HG03139 (cell line): ENCODE data around the gene SMC6.

Experiments used
- ATAC-seq: cut with Tn5 transposase; IDR thresholded peaks from one replicate; pipeline ENCODE4 v1.9.1; 2021; ENCODE audit not compliant: unreplicated experiment

Gene SMC6, protein sequence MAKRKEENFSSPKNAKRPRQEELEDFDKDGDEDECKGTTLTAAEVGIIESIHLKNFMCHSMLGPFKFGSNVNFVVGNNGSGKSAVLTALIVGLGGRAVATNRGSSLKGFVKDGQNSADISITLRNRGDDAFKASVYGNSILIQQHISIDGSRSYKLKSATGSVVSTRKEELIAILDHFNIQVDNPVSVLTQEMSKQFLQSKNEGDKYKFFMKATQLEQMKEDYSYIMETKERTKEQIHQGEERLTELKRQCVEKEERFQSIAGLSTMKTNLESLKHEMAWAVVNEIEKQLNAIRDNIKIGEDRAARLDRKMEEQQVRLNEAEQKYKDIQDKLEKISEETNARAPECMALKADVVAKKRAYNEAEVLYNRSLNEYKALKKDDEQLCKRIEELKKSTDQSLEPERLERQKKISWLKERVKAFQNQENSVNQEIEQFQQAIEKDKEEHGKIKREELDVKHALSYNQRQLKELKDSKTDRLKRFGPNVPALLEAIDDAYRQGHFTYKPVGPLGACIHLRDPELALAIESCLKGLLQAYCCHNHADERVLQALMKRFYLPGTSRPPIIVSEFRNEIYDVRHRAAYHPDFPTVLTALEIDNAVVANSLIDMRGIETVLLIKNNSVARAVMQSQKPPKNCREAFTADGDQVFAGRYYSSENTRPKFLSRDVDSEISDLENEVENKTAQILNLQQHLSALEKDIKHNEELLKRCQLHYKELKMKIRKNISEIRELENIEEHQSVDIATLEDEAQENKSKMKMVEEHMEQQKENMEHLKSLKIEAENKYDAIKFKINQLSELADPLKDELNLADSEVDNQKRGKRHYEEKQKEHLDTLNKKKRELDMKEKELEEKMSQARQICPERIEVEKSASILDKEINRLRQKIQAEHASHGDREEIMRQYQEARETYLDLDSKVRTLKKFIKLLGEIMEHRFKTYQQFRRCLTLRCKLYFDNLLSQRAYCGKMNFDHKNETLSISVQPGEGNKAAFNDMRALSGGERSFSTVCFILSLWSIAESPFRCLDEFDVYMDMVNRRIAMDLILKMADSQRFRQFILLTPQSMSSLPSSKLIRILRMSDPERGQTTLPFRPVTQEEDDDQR

DNA sequence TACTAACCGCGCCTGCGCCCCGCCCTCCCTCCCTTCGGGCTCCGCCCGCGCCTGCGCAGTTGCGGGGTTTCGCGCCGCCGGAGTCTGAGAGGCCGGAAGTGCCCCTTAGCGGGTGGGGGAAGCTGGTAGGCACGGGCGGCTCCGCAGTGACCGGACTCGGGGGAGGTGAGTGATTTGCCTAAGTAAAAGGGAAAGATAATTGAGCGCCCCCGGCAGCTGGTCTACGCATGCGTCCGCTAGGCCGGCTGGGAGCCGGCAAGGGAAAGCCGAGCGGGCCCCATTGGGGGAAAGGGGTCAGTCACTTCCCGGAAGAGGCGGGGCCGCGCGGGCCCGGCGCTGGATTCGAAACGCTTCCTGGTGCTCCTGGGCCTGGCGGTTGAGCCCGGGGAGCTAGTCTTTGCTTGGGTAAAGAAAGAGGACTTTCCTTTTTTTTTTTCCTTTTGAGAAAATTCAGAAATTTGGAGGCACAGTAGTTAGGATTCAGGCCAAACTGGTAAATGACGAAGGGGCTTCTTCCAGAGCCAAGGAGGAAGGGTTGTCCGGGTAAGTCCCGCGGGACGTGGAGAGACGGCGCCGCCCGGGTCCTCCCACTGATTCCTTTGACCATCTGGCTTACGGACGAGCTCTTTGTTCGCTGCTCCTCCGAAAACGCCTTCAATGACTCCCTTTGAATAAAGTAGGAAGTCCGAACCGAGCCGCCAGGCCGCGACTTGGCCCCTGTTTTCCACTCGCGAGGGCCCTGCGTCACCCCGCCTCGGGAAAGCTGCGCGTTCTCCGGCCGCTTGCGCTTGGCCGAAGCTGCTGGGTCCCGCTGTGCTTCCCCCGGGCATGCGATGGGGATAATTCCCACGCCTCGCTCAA, at the start of gene SMC6, which contains the start of gene GEN1:
TSS of gene SMC6 (minus strand) at position 8 of the 861 bp plus-strand sequence. CDS start 7,864 bp downstream, outside the sequence.
TSS of gene GEN1 (plus strand) at position 336 of the 861 bp plus-strand sequence. CDS start 5,806 bp downstream, outside the sequence.
- ATAC-seq: peak; percentile 71

DNA sequence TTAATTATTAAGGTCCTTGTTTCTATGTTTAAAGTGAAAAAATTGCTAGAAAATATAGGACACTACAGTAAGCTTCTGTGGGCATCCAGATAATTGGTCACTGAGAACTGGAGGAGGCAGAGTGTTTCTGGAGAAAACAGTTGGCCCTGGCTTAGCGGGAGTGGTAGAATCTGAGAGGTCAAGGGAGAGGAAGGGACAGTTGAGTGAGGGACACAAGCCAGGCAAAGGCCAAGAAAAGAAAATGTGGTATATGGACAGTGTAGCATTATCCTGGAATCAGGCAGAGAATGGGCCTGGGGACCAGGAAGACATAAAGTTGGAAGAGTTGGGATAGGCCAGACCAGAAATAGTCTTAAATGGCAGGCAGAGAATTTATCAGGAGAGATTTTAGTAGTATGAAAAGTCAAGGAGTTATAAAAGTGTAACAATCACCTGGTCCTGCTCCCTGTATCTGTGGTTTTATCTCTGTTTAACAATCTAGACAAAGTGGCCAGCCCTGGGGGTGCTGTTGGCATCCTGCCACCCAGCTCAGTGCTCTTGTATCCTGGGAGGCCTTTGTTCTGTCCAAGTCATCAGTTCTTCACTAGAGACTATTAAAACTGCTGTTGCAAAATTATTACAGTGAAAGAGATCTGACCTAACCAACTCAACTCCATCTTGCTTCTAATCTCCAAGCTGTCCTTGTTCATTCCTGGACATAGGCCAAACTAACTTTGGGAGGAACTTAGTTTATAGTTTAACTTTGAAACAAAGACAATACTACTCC, 47.3 kb upstream of the SMC6 start:
- ATAC-seq: no peak

DNA sequence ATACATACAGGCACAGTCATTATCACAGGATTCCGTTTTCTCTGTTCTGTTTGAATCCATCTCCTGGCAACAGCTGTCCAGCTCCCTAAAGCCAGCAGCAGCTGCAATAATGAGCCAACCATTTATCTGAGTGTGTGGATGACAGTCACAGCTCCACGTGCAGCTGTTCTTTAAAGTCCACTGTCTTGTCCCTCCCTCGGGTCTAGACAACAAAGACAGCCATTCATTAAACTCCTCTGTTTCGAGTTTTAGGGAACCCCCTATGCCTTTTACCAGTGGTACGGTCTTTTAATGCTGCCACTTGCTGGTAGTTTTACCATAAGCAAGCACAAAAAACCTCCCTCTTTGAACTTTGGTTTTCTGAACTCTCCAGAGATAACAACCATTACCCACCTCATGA, 46.6 kb upstream of the SMC6 start:
- no peak for ATAC-seq

DNA sequence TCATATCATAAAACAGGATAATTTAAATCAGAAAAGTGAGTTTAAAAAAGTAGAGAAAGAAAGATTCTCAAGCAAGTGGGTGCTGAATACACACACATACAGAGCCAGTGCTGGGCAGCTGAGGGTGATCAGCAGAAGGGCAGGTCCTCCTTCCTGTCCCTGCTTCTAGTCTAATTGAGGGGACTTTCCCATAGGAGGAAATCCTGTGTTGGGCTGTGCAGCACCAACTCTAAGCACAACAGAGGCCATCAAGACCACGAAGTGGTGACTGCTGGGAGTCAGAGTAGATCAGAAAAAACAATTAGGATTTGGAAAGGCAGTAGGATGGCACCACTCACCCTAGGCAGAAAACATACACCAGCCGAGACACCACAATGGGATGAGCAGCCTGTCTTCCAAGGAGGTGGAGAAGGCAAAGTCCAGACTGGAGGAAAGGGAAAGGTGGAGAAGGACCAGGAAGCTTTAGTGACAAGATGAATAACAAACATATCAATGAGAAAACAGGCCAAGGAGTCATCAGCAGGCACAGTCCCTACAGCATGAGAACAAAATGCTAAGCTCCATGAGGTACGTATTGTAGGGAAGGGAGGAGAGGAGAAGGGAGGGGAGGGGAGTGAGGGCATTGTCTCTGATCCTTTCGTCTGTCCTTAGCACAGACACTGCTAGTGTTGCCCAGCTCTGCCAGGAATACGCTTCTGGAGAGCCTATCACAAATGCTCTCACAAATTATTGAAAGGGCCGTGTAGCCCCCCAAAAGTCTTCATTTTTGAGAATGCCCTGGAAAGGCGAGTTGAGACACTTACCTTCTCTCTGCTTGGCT, 45.9 kb upstream of the SMC6 start:
- ATAC-seq: no peak

DNA sequence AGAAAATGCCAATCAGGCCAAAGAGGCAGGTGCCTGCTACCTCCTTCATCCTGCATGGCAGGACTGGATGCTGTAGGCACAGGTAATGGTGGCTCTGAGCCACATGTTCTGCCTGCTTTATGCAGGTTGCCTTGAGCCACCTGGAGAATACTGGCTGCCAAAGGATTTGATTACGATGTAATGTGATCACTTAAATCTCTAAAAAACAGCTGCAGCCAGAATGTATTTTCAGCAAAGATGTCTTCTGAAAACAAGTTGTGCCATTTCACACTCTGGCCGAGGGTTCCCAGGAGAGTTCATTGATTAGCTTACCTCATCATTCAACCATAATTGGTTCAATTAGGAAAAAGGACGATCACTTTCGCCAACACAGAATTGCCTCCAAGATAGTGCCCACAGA, 44.7 kb upstream of the SMC6 start:
- ATAC-seq: no peak

DNA sequence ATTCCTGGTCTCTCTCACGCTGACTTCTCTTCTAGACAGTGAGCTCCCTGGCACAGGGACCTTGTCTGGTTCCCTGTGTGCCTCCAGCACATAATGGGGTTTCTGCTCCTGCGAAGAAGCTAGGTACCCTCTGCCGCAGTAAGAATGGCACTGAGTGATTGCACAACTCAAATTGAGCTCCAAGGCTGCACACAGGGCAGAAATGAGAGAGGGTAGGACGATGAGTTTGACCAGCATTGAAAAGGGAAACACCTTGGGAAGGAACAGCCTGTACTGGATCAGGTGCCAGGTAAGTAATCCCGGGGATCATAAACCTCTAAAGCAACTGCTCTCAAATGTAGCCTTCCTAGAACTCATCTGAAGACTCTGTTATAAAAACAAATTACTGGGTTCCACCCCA, 41.7 kb upstream of the SMC6 start:
- no peak for ATAC-seq

DNA sequence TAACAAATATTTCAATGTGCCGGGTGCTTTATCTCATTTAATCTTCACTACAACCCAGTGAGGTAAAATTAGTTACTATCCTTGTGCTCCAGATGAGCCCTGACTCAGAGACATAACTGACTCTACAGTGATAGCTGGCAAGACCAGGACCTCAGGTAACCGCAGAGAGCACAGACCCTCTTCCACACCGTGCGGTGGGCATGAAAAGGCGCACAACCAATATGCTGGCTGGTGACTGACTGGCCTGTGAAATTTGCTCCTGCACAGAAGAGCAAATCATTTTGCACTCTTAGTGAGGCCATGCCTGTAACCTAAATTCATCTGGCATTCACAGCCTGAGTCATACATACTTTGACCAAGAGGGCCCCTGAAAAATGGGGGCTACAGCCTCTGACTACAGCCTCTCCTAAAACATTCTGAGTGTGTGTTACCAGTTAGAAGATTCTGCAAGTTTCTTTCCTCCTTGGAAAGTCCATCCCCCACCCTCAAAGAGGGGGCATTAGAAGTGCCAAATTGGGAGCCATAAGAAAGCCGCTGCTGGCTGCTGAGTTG, 40.3 kb upstream of the SMC6 start:
- ATAC-seq: no peak

DNA sequence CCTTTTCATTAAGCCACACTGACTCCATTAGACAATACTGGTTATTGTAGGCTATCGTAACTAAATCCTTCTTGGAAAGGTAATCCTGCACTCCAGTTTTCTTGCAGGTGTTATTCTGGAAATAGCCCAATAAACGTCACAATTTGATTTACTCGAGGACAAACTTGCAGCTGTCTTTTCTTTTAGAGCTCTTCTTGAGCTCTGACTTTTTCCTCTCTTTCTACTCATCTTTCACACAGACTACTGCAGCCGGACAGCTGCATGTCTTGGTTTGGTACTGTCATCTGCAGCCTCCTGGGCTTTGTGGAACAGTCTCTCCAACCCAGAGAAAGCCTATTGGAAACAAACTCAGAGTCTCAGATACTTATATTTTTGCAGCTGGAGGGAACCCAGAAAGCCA, 39.7 kb upstream of the SMC6 start:
- ATAC-seq: no peak

DNA sequence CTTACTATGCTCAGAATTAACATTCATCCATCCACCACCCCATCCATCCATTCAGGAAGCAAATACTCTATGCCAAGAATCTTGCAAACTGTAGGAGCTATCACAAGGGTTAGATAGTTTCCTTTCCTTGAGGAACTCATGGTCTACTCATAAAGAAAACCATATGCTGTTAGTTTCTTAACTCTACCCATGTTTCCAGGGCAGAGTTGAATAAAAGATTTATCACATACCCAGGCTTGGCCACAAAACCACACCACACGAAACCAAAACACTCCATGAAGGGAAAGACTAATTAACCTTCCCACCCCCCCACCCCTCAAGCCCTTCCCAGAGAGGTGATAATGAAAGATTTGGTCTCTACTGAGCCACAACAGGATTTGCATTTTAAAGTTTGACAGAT, 38.9 kb upstream of the SMC6 start:
- ATAC-seq: peak; percentile 55

DNA sequence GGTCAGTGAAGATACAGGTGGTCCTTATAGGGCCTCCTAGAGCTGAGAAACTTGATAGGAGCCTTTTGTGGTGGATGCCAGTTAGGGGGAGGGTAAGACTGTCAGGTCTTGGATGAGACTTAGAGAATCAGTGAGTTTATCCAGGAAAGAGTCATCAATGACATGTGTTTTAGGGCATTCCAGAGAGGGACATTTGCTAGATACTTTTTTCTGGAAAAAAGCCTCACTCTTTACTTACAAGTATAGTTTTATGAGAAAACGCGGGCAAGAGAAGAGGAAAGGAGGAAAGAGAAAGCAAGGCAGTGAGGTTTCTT, 38.2 kb upstream of the SMC6 start:
- ATAC-seq: no peak

DNA sequence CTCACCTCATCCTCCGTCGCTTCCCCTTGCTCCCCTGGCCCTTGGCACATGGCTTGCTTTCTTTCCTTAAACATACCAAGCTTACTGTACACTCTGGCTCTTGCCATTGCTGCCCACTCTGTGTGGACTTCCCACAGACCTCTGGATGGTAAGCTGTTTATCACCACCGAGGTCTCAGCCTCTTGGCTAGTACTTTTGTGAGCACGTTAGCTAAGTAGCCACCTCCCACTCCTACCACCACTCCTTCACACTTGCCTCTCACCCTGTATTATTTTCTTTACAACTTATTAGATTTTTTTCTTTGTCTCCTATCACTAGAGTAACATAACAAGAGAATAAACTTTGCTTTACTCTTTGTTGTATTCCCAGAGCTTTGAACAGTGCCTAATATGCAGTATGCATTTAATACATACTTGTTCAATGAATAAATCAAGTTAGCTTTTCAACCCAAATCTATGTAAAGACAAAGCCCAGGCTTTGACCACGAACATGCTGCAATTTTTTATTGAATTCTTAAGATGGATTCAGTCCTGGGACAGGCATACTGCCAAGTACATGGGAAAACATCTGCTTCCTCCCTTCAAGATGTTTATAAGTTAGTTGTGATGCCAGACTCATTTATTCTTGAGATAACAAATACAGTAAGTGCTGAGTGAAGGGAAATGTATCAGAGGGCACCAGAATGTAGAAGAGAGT, 37.7 kb upstream of the SMC6 start:
- ATAC-seq: no peak

DNA sequence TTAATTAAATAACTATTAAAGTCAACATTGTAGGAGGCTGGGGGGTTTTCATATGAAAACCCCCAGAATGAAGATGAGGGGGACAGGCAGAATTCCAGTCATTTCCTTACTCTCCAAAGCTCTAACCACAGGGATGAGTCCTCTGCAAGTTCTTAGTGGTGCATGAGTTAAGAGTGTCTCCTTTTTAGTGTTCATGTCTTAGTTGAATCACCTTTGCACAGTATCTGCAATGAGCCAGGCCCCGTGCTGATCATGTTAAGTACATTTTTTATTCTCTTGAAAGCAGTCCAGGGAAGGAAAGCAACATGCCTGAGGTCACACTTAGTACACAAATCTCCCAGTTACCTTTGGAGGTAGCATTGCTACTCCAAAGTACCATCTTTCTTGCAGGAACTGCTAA, 36.9 kb upstream of the SMC6 start:
- no peak for ATAC-seq

DNA sequence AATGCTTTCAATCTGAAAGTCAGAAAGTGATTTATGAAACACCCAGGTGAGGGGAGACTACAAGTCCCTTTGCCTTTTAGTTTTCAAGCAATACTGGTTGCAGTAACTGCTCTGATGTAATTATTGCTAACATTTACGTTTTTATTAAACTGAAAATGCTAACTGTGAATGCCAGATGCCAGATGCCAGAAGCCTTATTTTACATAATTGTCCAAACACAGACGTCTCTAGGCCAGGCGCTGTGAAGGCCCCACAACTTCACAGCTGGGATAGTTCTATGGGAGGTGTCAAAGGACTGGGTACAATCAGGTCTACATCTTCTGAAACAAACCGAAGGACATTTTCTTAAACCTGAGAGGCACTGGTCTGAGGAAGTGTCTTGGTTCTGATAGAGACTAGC, 35.2 kb upstream of the SMC6 start:
- ATAC-seq: no peak

DNA sequence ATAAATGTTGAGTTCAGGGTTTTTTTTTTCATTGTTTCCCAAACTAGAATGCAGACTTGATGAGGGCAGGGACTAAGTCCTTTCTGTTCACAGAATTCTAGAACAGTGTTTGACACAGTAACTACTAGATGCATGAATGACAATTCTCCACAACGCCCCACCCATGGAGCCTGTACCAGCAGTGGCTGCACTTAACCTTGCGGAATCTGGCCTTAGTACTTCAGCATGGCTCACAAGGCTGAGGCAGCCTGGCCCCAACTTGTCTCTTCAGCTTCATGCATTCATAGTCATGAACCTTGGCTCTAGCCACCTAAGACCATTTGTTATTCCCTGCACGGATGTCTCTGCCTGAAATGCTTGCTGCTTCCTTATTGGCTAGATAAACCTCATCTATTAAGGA, 33.1 kb upstream of the SMC6 start:
- ATAC-seq: no peak

DNA sequence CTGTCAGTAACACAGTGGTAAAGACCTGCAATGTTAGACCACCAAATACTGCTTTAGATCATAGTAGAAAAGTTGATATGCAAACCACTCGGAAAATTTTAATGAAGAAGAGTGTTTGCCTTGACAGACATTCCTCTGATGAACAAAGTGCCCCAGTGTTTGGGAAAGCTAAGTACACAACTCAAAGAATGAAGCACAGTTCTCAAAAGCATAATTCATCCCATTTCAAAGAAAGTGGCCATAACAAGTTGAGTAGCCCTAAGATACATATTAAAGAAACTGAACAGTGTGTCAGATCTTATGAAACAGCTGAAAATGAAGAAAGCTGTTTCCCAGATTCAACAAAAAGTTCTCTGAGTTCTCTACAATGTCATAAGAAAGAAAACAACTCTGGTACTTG, 27.9 kb upstream of the SMC6 start:
- ATAC-seq: no peak

DNA sequence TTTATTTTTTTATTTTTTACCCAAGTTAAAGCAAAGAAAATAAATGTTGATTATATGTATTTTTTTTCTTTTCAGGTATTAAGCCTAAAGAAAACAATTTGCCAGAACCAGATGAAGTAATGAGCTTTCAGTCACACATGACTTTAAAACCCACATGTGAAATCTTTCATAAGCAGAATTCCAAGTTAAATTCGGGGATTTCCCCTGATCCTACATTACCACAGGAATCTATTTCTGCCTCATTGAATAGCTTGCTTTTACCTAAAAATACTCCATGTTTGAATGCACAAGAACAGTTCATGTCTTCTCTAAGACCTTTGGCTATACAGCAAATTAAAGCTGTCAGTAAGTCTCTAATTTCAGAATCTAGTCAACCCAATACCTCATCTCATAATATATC, 26.9 kb upstream of the SMC6 start:
- ATAC-seq: no peak

DNA sequence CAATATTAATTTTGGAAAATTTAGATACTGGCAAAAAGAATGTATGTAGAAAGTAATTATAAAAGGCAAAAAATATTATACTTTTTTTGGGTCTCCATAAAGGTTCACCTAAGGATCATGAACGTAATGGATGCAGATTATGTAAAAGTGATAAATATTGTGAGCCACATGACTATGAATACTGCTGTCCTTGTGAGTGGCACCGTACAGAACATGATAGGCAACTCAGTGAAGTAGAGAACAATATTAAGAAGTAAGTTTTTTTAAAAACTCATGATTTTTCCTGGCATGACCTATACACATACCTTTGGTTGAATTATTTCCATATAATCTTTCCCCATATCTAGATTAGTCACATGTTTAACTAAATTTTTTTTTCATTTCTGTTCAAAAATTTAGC, 18.9 kb upstream of the SMC6 start:
- ATAC-seq: no peak

DNA sequence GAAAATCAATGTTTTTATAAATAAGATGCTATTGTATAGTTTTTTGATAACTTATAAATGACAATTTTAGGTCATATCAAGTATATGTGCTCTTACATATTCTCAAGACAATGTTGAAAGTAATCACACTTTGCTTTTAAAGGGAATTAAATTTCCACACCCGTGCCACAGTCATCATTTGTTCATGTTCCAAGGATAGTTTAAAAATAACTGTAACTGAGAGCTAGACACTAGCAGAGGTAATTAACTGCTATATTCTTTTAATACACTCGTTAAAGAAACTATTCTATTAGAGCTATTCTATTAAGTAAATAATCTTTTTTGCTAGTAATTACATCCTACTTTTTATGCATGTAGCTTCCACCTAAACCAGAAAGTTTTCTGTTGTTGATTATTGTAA, 18.3 kb upstream of the SMC6 start:
- no peak for ATAC-seq
